WTC11 (cell line): ENCODE data around the gene RAB26. TPM values are rescaled to one million over a fixed set of nuclear protein-coding genes. Genes with fewer than 3 reads are reported as not detected.

Experiments used
- ATAC-seq: fragments of 200-7000 bp; cut with Tn5 transposase; 2 replicates; pipeline ENCODE4 v1.10.0; 2021; ENCODE audit warnings: mild to moderate bottlenecking, moderate library complexity
- CTCF ChIA-PET: fragments of 300-600 bp; sonication (Branson Sonifier 250); formaldehyde crosslinking; loops from one replicate; lab custom pipeline; 2021; ENCODE audit warnings: antibody characterized with exemption; lab: Charles Lee
- POLR2A ChIA-PET: fragments of 350-600 bp; sonication (Branson Sonifier 250); formaldehyde crosslinking; loops from one replicate; lab custom pipeline; 2021; ENCODE audit warnings: antibody characterized with exemption; lab: Charles Lee
- DNase-seq: peaks from one replicate; pipeline ENCODE4 v3.0.0; 2021; ENCODE audit warnings: low spot score
- H3K27ac Mint-ChIP-seq: 2 replicates; pipeline ENCODE4 v1.8.0; 2021; ENCODE audit warnings: mixed read lengths
- H3K27me3 Mint-ChIP-seq: 2 replicates; pipeline ENCODE4 v1.8.0; 2021; ENCODE audit warnings: low read depth, mild to moderate bottlenecking, moderate library complexity, mixed read lengths
- H3K36me3 Mint-ChIP-seq: 2 replicates; pipeline ENCODE4 v1.8.0; 2021; ENCODE audit warnings: mixed read lengths
- H3K4me1 Mint-ChIP-seq: 2 replicates; pipeline ENCODE4 v1.8.0; 2022; ENCODE audit warnings: mixed read lengths
- H3K4me3 Mint-ChIP-seq: 2 replicates; pipeline ENCODE4 v1.8.0; 2021; ENCODE audit warnings: mild to moderate bottlenecking, moderate library complexity, mixed read lengths
- H3K9me3 Mint-ChIP-seq: 2 replicates; pipeline ENCODE4 v1.8.0; 2021; ENCODE audit warnings: mixed read lengths
- E2F1 ChIP-seq: sonication (generic); formaldehyde crosslinking; IDR thresholded peaks from 2 replicates; pipeline ENCODE4 v1.8.0; 2022; ENCODE audit warnings: mild to moderate bottlenecking, missing genetic modification reagents
- ERG ChIP-seq: fragments of 250-450 bp; sonication (Bioruptor Pico); IDR thresholded peaks from 2 replicates; pipeline ENCODE4 v1.8.0; 2021; ENCODE audit warnings: mild to moderate bottlenecking
- ESRRA ChIP-seq: sonication (generic); formaldehyde crosslinking; IDR thresholded peaks from 2 replicates; pipeline ENCODE4 v1.8.1; 2022; ENCODE audit warnings: mild to moderate bottlenecking, missing genetic modification reagents, borderline replicate concordance
- ETV6 ChIP-seq: sonication (generic); formaldehyde crosslinking; IDR thresholded peaks from 2 replicates; pipeline ENCODE4 v1.8.1; 2022; ENCODE audit warnings: mild to moderate bottlenecking, missing genetic modification reagents
- FOXP1 ChIP-seq: sonication (generic); formaldehyde crosslinking; IDR thresholded peaks from 2 replicates; pipeline ENCODE4 v1.8.0; 2022; ENCODE audit warnings: missing genetic modification reagents, mild to moderate bottlenecking, moderate library complexity, borderline replicate concordance
- HMGXB4 ChIP-seq: sonication (generic); formaldehyde crosslinking; IDR thresholded peaks from 2 replicates; pipeline ENCODE4 v1.8.1; 2023; ENCODE audit warnings: mild to moderate bottlenecking, moderate library complexity, missing genetic modification reagents
- MLX ChIP-seq: sonication (generic); formaldehyde crosslinking; IDR thresholded peaks from 2 replicates; pipeline ENCODE4 v1.8.1; 2023; ENCODE audit warnings: mild to moderate bottlenecking, missing genetic modification reagents, moderate library complexity
- MYBL2 ChIP-seq: sonication (generic); formaldehyde crosslinking; IDR thresholded peaks from 2 replicates; pipeline ENCODE4 v1.8.1; 2023; ENCODE audit warnings: mild to moderate bottlenecking, moderate library complexity, missing genetic modification reagents
- NFATC4 ChIP-seq: fragments of 250-450 bp; sonication (Bioruptor Pico); IDR thresholded peaks from 2 replicates; pipeline ENCODE4 v1.9.0; 2021; ENCODE audit warnings: mild to moderate bottlenecking
- NFE2L1 ChIP-seq: sonication (generic); formaldehyde crosslinking; IDR thresholded peaks from 2 replicates; pipeline ENCODE4 v1.8.1; 2023; ENCODE audit warnings: missing genetic modification reagents
- NR1H2 ChIP-seq: sonication (generic); formaldehyde crosslinking; IDR thresholded peaks from 2 replicates; pipeline ENCODE4 v1.9.0; 2021; ENCODE audit warnings: mild to moderate bottlenecking, moderate library complexity, missing genetic modification reagents
- TCF7 ChIP-seq: sonication (generic); formaldehyde crosslinking; IDR thresholded peaks from 2 replicates; pipeline ENCODE4 v1.8.0; 2022; ENCODE audit warnings: mild to moderate bottlenecking, low read depth, missing genetic modification reagents, moderate library complexity
- TEAD1 ChIP-seq: sonication (generic); formaldehyde crosslinking; IDR thresholded peaks from 2 replicates; pipeline ENCODE4 v1.8.0; 2022; ENCODE audit warnings: mild to moderate bottlenecking, missing genetic modification reagents
- ZNF263 ChIP-seq: sonication (generic); formaldehyde crosslinking; IDR thresholded peaks from 2 replicates; pipeline ENCODE4 v1.8.1; 2022; ENCODE audit warnings: low read depth, mild to moderate bottlenecking, moderate library complexity, missing genetic modification reagents
- ZNF281 ChIP-seq: sonication (generic); formaldehyde crosslinking; IDR thresholded peaks from 2 replicates; pipeline ENCODE4 v1.8.0; 2023; ENCODE audit warnings: mild to moderate bottlenecking, missing genetic modification reagents
- ZNF317 ChIP-seq: sonication (generic); formaldehyde crosslinking; IDR thresholded peaks from 2 replicates; pipeline ENCODE4 v1.8.1; 2023; ENCODE audit warnings: low read depth, mild to moderate bottlenecking, moderate library complexity, missing genetic modification reagents, borderline replicate concordance
- ZSCAN18 ChIP-seq: fragments of 250-450 bp; sonication (Bioruptor Pico); IDR thresholded peaks from 2 replicates; pipeline ENCODE4 v2.1.2; 2022; ENCODE audit warnings: mild to moderate bottlenecking, moderate library complexity
- total RNA-seq: library from RNA; stranded (reverse); gene quantifications from 3 replicates; pipeline ENCODE4 v1.2.3, GENCODE V29; 2021
- TF ChIP-seq, protein P1 (sequence below): sonication (generic); formaldehyde crosslinking; IDR thresholded peaks from 2 replicates; pipeline ENCODE4 v1.8.1; 2023; ENCODE audit warnings: mild to moderate bottlenecking, missing genetic modification reagents
- TF ChIP-seq, protein P2 (sequence below): sonication (generic); formaldehyde crosslinking; IDR thresholded peaks from 2 replicates; pipeline ENCODE4 v1.8.0; 2022; ENCODE audit warnings: mild to moderate bottlenecking, missing genetic modification reagents
- TF ChIP-seq, protein P3 (sequence below): sonication (generic); formaldehyde crosslinking; IDR thresholded peaks from 2 replicates; pipeline ENCODE4 v1.8.0; 2022; ENCODE audit warnings: mild to moderate bottlenecking, missing genetic modification reagents

The RAB26 gene
- total RNA-seq, 1 experiment from 2014 or later = 7.3 TPM

DNA sequence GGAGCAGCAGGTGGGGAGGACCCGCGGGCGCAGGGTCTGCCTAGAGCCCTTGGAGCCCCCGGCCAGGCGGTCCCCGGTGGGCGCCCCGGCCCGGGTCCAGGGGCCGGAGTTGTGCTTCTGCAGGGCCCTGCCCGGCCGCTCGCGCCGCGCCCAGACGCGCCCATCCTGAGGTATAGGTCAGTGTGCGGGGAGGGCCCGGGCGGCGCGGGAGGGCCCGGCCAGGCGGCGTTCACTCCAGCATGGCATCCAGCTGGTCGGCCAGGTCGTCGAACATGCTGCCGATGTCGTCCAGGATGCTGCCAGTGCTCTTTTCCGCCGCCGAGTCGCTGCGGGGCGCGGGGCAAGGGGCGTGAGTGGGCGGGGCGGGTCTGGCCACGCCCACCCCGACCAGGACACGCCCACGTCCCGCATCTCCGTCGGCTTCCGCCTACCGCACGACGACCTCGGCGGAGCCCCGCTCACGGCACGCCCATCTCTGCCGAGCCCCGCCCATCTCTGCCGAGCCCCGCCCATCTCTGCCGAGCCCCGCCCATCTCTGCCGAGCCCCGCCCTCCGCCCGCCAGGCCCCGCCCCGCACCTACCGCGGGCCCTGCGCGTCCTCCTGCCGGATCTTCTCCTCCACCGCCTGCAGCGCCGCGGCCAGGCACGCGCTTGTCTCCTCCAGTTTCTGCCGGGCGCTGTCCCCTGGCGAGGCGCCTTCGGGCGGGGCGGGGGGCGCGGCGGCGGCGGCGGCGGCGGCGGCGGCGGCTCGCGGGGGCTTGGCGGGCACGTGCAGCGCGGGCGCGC lies 30.1 kb downstream of the RAB26 start:
- H3K9me3 Mint-ChIP-seq = no peaks in the 10 kb centered on the region
- ATAC-seq = peak; percentile 81
- DNase-seq = peak; percentile 80
- no peak overlapping the region for H3K27ac Mint-ChIP-seq
- H3K4me3 Mint-ChIP-seq = no peak overlapping the region
- 0 out of 2 replicates have a peak, but pooled peaks cover 3% of the 10 kb centered on the region for H3K4me1 Mint-ChIP-seq
- no peaks in the 10 kb centered on the region for H3K27me3 Mint-ChIP-seq
- ChIA-PET CTCF (interaction anchor here (0.8 kb wide), 1 partner anchor 16 kb away, joined by 3 read pairs; no protein-coding TSS in a partner anchor), POLR2A (no interaction called here)
- H3K36me3 Mint-ChIP-seq = peaks cover 13% of the 10 kb centered on the region
- TF ChIP-seq TCF7 (CRISPR knock-in tag) (no peak), ETV6 (CRISPR knock-in tag) (0 out of 2 replicates have a peak, but pooled peaks have one; percentile 40), HMGXB4 (CRISPR knock-in tag) (peak; percentile 25; the same call in 1 of the 2 replicates), MYBL2 (CRISPR knock-in tag) (peak; percentile 77; the same call in 1 of the 2 replicates), TEAD1 (CRISPR knock-in tag) (peak; percentile 55; the same call in 1 of the 2 replicates), ZNF263 (no peak), NR1H2 (no peak), NFE2L1 (CRISPR knock-in tag) (peak; percentile 62; the same call in 1 of the 2 replicates), FOXP1 (CRISPR knock-in tag) (0 out of 2 replicates have a peak, but pooled peaks have one; percentile 65), ZNF281 (CRISPR knock-in tag) (no peak), NFATC4 (CRISPR knock-in tag) (no peak), ESRRA (CRISPR knock-in tag) (0 out of 2 replicates have a peak, but pooled peaks have one; percentile 57), ZSCAN18 (CRISPR knock-in tag) (no peak), ZNF317 (CRISPR knock-in tag) (peak; percentile 25; the same call in 1 of the 2 replicates), ERG (CRISPR knock-in tag) (peak; percentile 54; the same call in 1 of the 2 replicates), E2F1 (CRISPR knock-in tag) (0 out of 2 replicates have a peak, but pooled peaks have one; percentile 49), MLX (CRISPR knock-in tag) (no peak)
- TF ChIP-seq, protein P1, sequence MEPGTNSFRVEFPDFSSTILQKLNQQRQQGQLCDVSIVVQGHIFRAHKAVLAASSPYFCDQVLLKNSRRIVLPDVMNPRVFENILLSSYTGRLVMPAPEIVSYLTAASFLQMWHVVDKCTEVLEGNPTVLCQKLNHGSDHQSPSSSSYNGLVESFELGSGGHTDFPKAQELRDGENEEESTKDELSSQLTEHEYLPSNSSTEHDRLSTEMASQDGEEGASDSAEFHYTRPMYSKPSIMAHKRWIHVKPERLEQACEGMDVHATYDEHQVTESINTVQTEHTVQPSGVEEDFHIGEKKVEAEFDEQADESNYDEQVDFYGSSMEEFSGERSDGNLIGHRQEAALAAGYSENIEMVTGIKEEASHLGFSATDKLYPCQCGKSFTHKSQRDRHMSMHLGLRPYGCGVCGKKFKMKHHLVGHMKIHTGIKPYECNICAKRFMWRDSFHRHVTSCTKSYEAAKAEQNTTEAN = peak; percentile 80; the same call in 1 of the 2 replicates
- TF ChIP-seq, protein P2, sequence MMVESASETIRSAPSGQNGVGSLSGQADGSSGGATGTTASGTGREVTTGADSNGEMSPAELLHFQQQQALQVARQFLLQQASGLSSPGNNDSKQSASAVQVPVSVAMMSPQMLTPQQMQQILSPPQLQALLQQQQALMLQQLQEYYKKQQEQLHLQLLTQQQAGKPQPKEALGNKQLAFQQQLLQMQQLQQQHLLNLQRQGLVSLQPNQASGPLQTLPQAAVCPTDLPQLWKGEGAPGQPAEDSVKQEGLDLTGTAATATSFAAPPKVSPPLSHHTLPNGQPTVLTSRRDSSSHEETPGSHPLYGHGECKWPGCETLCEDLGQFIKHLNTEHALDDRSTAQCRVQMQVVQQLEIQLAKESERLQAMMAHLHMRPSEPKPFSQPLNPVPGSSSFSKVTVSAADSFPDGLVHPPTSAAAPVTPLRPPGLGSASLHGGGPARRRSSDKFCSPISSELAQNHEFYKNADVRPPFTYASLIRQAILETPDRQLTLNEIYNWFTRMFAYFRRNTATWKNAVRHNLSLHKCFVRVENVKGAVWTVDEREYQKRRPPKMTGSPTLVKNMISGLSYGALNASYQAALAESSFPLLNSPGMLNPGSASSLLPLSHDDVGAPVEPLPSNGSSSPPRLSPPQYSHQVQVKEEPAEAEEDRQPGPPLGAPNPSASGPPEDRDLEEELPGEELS = peak; percentile 91
- TF ChIP-seq, protein P3, sequence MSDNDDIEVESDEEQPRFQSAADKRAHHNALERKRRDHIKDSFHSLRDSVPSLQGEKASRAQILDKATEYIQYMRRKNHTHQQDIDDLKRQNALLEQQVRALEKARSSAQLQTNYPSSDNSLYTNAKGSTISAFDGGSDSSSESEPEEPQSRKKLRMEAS = peak; percentile 52; the same call in 1 of the 2 replicates
